T follicular helper cell (primary cell): ENCODE data around the gene GJC1.
"Not testable (repeated sequence)": the region's sequence is repeated elsewhere in the genome, so short reads cannot be mapped to it uniquely, and the experiment has no call there.

Source experiments
- DNase-seq: peaks from one replicate; pipeline ENCODE4 v3.0.0-alpha.2; 2020; ENCODE audit warnings: low read depth

GJC1 gene

DNA sequence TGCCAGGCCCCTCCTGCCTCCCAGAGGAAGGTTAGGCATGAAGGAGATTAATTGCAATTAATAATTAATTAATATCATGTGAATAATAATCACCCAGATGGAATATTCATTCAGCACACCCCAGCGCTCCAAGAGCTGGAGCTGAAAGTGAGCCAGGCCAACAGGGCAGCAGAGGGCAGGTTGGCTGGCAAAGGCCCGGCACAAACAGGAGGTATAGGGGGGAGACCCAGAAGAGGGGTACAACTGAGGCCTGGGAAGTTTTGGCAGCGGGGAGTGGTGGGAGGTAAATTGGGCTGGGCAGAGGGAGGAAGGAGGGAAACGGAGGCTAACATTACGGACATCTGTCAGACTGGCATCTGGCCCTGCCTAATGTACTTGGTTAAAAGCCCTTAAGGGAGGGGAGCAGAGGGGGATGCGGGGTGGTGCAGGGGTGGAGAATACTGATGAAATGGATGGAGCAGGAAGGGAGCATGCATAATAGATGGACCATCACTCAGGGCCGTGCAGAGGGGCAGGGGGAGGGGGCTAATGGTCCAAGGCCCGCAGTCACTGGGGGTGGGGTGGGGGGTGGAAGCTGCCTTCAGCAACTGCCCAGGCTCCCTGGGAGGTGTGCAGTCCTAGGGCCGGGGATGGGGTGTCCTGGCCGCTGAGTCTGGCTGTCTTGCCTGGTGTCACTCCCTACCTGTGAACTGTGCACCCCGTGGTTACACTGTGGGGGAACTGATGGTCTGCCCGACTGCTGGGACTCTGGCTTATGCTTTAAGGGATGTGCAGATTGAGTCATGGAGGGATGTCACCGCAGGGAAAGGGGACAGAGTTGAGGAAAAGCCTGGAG lies 69.4 kb downstream of the GJC1 start:
- no peak for DNase-seq

DNA sequence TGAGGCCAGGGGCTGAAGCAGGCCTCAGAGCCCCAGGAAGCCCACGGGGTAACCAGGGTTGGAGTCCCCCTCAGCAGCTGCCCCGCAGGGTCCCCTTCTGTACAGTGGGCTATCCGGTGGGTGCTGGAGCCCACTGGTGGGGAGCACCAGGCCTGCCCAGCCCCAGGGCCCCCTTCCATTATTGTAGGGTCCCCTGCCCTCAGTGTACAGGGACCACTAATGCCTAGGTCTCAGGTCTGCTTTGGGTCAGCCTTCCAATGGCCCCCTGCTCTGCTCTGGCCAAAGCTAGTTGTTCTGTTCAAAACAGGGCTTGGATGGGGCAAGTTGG lies 70.2 kb downstream of the GJC1 start:
- no peak for DNase-seq

DNA sequence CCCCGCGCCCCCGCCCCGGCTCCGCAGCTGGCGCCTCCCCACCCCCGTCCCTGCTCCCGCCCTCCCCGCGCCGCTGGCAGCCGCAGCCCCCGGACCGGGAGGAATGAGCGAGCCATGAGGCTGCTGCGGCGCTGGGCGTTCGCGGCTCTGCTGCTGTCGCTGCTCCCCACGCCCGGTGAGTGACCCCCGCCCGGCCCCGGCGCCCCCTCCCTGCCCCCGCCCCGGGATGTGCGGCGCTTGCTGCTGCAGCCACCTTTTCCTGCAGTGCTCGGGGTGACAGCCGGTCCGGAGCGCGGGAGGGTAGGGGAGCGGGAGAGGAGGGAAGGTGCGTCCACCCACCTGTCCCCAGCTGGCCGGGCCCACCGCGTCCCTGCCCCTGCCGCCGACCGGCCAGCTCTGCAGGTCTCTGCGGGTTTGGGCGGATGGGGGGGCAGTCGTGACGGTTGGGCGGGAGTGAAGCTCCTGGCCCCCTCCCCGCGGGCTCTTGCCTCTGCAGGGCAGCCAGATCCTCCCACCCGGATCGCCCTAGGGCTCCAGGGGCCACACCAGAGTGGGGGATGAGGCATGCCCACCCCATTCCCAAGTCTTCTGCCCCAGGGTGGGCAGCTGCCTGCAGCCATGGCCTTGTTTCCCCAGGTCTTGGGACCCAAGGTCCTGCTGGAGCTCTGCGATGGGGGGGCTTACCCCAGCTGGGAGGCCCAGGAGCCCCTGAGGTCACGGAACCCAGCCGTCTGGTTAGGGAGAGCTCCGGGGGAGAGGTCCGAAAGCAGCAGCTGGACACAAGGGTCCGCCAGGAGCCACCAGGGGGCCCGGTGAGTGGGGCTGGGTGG lies 70.8 kb downstream of the GJC1 start:
- no peak for DNase-seq

DNA sequence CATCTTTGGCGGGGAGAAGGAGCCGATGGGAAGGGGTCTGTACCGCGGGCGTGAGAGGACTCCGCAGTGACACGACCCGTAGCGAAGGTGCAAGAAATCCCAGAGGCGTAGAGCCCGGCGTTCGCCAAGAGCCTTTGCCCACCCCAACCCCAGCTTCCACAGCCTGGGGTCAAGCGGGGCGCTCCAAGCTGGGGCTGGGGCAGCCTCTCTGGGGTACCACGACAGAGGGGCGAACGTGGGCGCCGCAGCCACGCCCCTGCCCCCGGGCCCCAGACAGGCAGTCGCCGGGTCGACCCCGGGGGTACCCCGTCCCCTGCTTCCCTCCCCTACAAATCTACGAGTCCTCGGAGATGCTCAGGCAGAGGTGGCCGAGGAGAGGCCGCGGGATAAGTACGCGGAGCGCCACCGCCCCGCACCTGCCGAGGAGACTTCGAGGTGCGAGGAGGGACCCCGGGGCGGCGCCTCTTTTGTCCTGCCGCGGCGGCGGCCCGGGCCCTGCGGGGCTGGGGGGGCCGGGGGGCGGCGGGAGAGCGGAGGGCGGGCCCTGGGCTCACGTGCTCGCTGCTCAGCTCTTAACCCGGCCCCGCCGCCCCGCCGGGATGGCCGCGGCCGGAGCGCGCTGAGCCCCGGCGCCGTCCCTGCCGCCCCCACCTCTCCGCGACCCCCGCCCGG lies 71.5 kb downstream of the GJC1 start, which contains the start of gene ADAM11:
TSS of gene ADAM11 (plus strand) at position 575 of the 672 bp plus-strand sequence. CDS start 212 bp downstream, outside the sequence.
- no peak for DNase-seq

DNA sequence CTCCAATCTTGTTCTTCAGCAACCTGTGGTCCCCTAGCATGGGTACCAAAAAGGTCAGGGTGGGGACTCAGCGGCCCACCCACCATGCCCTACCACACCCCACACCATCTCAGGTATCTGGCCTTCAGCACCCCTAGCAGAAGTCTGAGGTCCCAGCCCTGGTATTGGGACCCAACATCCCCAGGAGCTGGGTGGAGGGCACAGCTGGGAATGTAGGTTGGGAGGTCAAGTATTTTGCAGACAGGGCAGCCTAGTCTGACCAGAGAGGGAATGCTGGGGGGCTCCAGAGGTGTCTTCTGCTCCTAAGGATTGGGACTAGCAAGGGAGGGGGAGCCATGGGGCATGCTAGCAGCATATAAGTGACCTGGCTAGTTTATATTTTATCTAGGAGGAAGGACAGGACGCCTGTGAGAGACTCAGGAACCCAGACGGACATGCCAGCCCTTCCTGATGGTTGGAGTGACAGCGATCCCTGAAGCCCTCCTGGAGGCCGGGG lies 72.1 kb downstream of the GJC1 start:
- DNase-seq, result no peak

DNA sequence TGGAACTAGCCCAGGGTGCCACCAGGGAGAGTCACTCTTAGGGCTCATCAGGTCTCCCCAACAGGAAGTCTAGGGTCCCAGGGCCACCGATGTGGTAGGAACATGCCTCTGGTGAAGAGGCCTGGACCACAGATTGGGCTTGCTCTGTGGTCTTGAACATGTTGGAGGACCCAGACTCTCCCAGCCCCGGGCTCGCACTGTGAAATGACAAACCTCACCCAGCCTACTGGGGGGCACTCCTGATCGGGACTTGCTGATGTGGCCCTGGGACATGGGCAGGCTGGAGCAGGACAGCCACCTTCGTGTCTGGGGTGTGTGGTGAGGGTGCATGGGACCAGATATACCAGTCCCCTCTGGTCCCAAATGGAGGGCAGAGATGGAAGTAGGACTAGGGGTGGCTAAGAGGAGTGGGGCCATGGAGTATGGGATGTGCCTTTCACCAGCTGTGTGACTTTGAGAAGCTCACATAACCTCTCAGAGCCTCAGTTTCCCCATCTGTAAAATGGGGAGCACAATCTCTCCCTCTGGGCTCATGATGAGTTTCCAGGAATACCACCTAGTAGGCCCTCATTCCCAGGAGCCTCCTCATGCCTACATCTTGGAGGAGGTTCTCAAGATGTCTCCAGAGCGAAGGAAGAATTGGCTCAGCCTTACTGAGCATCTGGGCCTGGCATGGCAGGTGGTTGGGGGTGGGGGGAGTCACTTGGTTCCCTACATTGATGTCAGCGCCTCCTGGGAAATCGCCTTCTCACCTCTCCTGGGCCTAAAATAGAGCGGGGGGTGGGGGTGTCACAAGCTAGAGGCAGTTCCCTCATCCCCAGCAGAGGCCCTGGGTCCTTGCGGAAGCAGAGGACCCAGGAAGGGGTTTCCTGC lies 72.8 kb downstream of the GJC1 start:
- DNase-seq, result no peak

DNA sequence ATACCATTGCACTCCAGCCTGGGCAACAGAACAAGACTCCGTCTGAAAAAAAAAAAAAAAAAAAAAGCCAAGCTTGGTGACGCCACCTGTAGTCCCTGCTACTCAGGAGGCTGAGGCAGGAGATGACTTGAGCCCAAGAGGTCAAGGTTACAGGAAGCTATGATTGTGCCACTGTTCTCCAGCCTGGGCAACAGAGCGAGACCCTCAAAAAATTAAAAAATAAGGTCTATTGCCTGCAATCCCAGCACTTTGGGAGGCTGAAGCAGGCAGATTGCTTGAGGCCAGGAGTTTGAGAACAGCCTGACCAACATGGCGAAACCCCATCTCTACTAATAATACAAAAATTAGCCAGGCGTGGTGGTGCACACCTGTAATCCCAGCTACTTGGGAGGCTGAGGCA lies 74.9 kb downstream of the GJC1 start:
- DNase-seq, result not testable (repeated sequence)

DNA sequence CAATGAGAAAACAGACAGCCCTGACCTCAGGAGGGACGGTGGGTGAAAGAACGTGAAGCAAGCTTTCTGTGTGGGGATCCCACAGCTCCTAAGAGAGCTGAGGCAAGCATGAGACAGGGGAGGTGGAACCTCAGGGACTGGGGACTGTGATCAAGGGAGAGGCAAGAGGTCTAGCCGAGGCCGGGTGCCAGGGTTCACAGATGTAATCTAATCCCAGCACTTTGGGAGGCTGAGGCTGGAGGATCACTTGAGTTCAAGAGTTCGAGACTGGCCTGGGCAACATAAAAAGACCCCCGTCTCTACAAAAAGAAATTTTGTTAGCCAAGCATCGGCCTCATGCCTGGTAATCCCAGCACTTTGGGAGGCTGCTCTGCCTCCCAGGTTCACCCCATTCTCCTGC lies 75.8 kb downstream of the GJC1 start:
- no peak for DNase-seq

DNA sequence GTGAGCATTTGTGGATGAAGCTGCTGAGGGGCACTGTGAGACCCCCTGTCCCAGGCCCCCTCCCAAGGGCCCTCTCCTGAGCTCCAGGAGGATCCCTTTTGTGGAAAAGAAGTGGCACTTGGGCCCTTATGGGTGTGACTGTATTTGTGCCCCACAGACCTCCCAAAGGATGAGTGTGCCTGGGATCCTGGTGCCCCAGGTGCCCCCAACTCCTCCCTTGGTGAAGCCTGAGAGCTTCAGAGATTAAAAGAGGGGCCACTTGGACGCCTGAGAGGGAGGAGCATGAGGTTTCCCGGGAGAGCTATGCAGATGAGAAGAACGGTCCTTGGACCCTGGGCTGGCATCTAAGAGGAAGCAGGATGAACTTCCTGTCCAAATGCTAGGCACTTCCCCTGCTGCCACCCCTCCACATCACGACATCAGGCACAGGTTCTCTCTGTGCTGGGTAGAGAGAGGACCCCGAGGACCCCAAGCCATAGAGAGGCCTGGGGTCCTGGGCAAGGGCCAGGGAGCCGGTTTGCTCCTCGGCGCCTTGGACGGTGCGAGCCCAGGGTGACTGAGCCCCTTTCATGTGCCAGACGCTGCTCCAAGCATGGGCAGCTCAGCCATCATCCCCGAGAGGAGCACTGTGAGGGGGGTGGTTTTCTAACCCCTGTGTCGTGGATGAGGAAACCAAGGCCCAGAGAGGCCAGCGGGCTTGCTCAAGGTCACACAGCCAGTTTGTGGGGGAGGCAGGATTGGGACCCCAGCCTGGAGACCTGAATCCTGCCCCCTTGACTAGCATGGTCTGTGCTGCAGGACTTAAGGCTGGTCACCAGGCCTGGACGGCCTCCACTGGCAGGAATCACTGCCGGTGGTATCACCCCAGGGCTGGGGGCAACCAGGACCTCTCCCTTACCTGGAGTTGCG lies 76.9 kb downstream of the GJC1 start:
- no peak for DNase-seq

DNA sequence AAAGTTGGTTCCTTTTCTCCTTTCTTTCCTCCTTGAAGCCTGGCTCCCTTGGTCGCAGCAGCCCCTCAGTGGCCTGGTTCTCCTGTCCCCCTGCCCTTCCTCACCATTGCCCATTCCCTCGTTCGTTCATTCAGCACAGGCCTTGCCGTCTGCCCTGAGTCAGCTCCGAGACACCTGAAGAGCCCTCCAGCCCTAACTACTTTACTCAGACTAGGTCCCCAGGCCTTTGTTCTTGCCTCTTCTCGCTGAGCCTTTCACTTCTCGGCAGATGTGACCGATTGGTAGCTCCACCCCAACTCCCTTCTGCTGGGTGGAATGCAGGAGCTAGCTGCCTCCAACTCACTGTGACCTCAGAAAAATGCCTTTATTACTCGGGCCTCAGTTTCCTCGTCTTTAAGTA lies 78.3 kb downstream of the GJC1 start:
- no peak for DNase-seq

DNA sequence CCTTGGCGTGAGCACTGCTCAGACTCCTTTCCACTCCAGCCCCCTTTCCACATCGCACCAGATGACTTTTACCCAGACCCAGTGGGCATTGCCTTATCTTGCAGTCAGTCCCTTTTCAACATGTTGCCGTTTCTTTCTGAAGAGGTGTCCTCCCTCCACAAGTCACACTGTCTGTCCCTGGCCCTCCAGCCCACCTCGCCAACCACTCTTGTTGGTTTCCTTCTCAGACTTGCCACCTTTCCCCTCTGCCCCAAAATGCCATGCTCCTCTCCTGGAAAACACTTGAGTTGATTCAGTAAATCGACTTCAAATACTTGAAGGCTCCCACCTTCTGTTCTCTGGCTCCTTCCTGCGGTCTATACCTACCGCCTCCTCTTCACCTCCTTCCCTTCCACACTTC lies 78.8 kb downstream of the GJC1 start:
- DNase-seq, result no peak

DNA sequence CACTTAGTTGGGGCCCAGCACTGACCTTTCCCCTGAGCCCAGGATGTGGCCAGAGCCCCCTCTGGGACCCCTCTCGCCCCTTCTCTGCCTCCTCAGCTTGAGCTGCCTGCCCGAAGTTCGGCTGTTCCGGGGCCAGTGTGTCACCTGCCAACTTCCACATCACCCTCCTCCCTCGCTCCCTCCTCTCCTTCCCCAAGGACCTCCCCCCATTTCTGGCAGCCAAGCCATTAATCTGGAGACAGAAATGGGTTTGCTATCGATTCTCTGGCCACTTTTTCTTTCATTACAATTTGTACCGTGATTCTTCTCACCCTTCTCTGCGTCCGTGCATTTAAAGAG lies 80.1 kb downstream of the GJC1 start:
- DNase-seq, result no peak

DNA sequence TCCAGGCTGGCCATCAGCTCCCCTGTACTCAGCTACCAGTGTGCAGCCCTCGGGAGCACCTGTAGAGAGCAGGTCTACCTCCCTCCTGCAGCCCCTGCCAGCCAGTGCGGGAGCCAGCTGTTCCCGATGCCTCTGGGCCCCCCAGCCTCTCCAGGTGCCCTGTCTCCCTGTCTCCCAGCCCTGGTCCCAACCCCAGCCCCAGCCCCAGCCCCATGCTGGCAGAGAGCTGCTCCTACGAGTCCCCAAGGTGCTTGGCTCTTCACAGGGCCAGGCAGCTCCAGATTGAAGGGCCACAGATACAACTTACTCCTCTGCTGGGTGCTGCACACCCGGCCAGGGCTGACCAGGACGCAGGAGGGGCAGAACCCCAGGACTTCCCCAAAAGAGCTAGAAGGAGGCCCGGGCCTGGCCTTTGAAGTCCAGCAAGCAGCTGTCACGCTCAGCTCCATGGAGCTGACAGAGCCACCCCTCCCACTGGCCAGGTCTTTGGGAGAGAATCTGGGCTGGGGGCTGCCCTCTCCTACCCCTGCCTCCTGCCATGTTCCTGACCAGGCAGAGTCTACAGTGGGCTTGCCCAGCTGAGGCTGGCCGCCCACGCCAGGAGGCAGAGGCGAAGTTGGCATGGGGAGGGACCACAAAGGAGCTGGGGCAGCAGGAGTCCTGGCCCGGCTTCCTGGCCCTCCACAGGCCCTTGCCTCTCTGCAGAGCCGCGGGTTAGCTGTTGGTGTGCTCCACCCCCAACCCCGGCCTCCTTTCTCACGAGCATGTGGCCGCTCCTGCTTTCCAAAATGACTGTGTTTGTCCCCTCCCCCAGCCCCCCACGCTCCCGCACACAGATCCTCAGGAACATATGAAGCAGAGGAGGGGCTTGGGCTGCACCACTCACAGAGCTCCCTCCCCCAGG lies 80.8 kb downstream of the GJC1 start:
- no peak for DNase-seq
